ENCODE results near the gene SELE.
"Not testable (repeated sequence)": the region's sequence is repeated elsewhere in the genome, so short reads cannot be mapped to it uniquely, and the experiment has no call there.

Gene SELE

GRCh38 chr1:169722779-169723178 is 11.1 kb downstream of the SELE start:
- no peak for DNase-seq (ENCODE audit: low read depth)

- not testable (repeated sequence) for DNase-seq (ENCODE audit: low read depth)
Observed at GRCh38 chr1:169715100-169715499, 18.8 kb downstream of the SELE start.

GRCh38 chr1:169713090-169713489 is 20.8 kb downstream of the SELE start:
- not testable (repeated sequence) for DNase-seq (ENCODE audit: low read depth)

- no peak for DNase-seq (ENCODE audit: low read depth)
Observed at GRCh38 chr1:169712309-169712631, 21.6 kb downstream of the SELE start.

GRCh38 chr1:169711469-169712308 is 22.2 kb downstream of the SELE start, which contains the start of gene SELL:
TSS of gene SELL (minus strand) at chr1:169711620. CDS start at chr1:169711498, 122 bp downstream.
- peak; percentile 76 for DNase-seq (ENCODE audit: low read depth)

- no peak for DNase-seq (ENCODE audit: low read depth)
Observed at GRCh38 chr1:169708647-169709046, 25.2 kb downstream of the SELE start.

GRCh38 chr1:169707912-169708604 is 25.8 kb downstream of the SELE start:
- DNase-seq (ENCODE audit: low read depth), result no peak

GRCh38 chr1:169704797-169705196 is 29.1 kb downstream of the SELE start:
- DNase-seq (ENCODE audit: low read depth), result no peak

- no peak for DNase-seq (ENCODE audit: low read depth)
Observed at GRCh38 chr1:169701261-169702005, 32.4 kb downstream of the SELE start.

GRCh38 chr1:169699707-169700106 is 34.2 kb downstream of the SELE start:
- DNase-seq (ENCODE audit: low read depth), result no peak

- no peak for DNase-seq (ENCODE audit: low read depth)
Observed at GRCh38 chr1:169698976-169699375, 34.9 kb downstream of the SELE start.

GRCh38 chr1:169697755-169698154 is 36.1 kb downstream of the SELE start:
- DNase-seq (ENCODE audit: low read depth), result no peak

- DNase-seq (ENCODE audit: low read depth), result no peak
Observed at GRCh38 chr1:169696273-169697100, 37.4 kb downstream of the SELE start.

- DNase-seq (ENCODE audit: low read depth), result no peak
Observed at GRCh38 chr1:169694304-169695075, 39.4 kb downstream of the SELE start.

- DNase-seq (ENCODE audit: low read depth), result no peak
Observed at GRCh38 chr1:169692756-169693460, 41.0 kb downstream of the SELE start.

- no peak for DNase-seq (ENCODE audit: low read depth)
Observed at GRCh38 chr1:169690489-169690888, 43.4 kb downstream of the SELE start.

- DNase-seq (ENCODE audit: low read depth), result no peak
Observed at GRCh38 chr1:169689395-169689794, 44.5 kb downstream of the SELE start.

- not testable (repeated sequence) for DNase-seq (ENCODE audit: low read depth)
Observed at GRCh38 chr1:169688377-169688776, 45.5 kb downstream of the SELE start.

GRCh38 chr1:169683661-169684060 is 50.2 kb downstream of the SELE start:
- no peak for DNase-seq (ENCODE audit: low read depth)

GRCh38 chr1:169683168-169683567 is 50.7 kb downstream of the SELE start:
- DNase-seq (ENCODE audit: low read depth), result not testable (repeated sequence)
